Activated T-helper 2 cell treated with anti-CD3 and anti-CD28 coated beads, Interferon-gamma antibody, Interleukin-2, Interleukin-4, amounts not matched to agents 10 μg/mL and 5 μg/mL and 100 μg/mL, durations not matched to agents 14 hours and 24 hours and 36 hours (primary cell): ENCODE results near the gene RPS28. TPM values are rescaled to one million over a fixed set of nuclear protein-coding genes. Genes with fewer than 3 reads are reported as not detected.
"Not testable (repeated sequence)": the region's sequence is repeated elsewhere in the genome, so short reads cannot be mapped to it uniquely, and the experiment has no call there.

ENCODE experiments used
- DNase-seq: peaks from one replicate; pipeline ENCODE4 v3.0.0; 2021; ENCODE audit warnings: low spot score
- H3K27ac Mint-ChIP-seq: one replicate; pipeline ENCODE4 v1.8.0; 2021; ENCODE audit warnings: mixed read lengths
- H3K27me3 Mint-ChIP-seq: one replicate; pipeline ENCODE4 v1.8.0; 2021; ENCODE audit warnings: low read depth, mixed read lengths
- H3K36me3 Mint-ChIP-seq: one replicate; pipeline ENCODE4 v1.8.0; 2021; ENCODE audit warnings: low read depth, mixed read lengths
- H3K4me1 Mint-ChIP-seq: one replicate; pipeline ENCODE4 v1.8.0; 2021; ENCODE audit warnings: low read depth, mixed read lengths
- H3K4me3 Mint-ChIP-seq: one replicate; pipeline ENCODE4 v1.8.0; 2021; ENCODE audit warnings: low read depth, mild to moderate bottlenecking, moderate library complexity, mixed read lengths
- H3K9me3 Mint-ChIP-seq: one replicate; pipeline ENCODE4 v1.8.0; 2021; ENCODE audit warnings: mixed read lengths
- intact Hi-C: fragments of 100-400 bp; cut with micrococcal nuclease; formaldehyde crosslinking; loops from one replicate; pipeline ENCODE4 v1.15.1; 2023
- total RNA-seq: library from RNA; stranded (reverse); gene quantifications from 2 replicates; pipeline ENCODE4 v1.2.3, GENCODE V29; 2022

Gene RPS28
- total RNA-seq, 1 donor from 2014 or later, result 1,945 TPM

- peaks cover 19% of the 10 kb centered on the region for H3K4me1 Mint-ChIP-seq
- no peak for DNase-seq
- H3K36me3 Mint-ChIP-seq, result peaks cover 37% of the 10 kb centered on the region
These were observed 10.8 kb upstream of the RPS28 start for GRCh38 chr19:8310342-8311055.

GRCh38 chr19:8311461-8312260 is 9.6 kb upstream of the RPS28 start:
- no peak overlapping the region for H3K4me3 Mint-ChIP-seq
- peaks cover 14% of the 10 kb centered on the region for H3K4me1 Mint-ChIP-seq
- intact Hi-C loops, result no loop called here
- no peak for DNase-seq
- no peak overlapping the region for H3K27ac Mint-ChIP-seq
- no peaks in the 10 kb centered on the region for H3K27me3 Mint-ChIP-seq
- peaks cover 34% of the 10 kb centered on the region for H3K36me3 Mint-ChIP-seq
- no peaks in the 10 kb centered on the region for H3K9me3 Mint-ChIP-seq

More at GRCh38 chr19:8310342-8311055, 10.8 kb upstream of the RPS28 start:
- no peak overlapping the region for H3K4me3 Mint-ChIP-seq
- intact Hi-C loops, result no loop called here
- H3K27ac Mint-ChIP-seq, result no peak overlapping the region
- H3K27me3 Mint-ChIP-seq, result no peaks in the 10 kb centered on the region
- no peaks in the 10 kb centered on the region for H3K9me3 Mint-ChIP-seq

- H3K27me3 Mint-ChIP-seq, DNase-seq: not testable (repeated sequence)
- peaks cover 27% of the 10 kb centered on the region for H3K36me3 Mint-ChIP-seq
These were observed 6.2 kb upstream of the RPS28 start for GRCh38 chr19:8314981-8315640.

GRCh38 chr19:8316351-8317125 is 4.8 kb upstream of the RPS28 start:
- no peak overlapping the region for H3K4me3 Mint-ChIP-seq
- intact Hi-C loops, result no loop called here
- no peak for DNase-seq
- no peaks in the 10 kb centered on the region for H3K9me3 Mint-ChIP-seq
- H3K27ac Mint-ChIP-seq, result no peak overlapping the region
- peaks cover 7% of the 10 kb centered on the region for H3K4me1 Mint-ChIP-seq
- H3K27me3 Mint-ChIP-seq, result no peaks in the 10 kb centered on the region
- H3K36me3 Mint-ChIP-seq, result peaks cover 29% of the 10 kb centered on the region

More at GRCh38 chr19:8314981-8315640, 6.2 kb upstream of the RPS28 start:
- intact Hi-C loops, H3K27ac Mint-ChIP-seq, H3K4me3 Mint-ChIP-seq, H3K4me1 Mint-ChIP-seq, H3K9me3 Mint-ChIP-seq: not testable (repeated sequence)

GRCh38 chr19:8318835-8319234 is 2.5 kb upstream of the RPS28 start:
- Mint-ChIP-seq H3K4me1 (peaks cover 12% of the 10 kb centered on the region), H3K36me3 (peaks cover 52% of the 10 kb centered on the region), H3K4me3 (peak overlapping the region; percentile 17)
- H3K27me3 Mint-ChIP-seq, H3K27ac Mint-ChIP-seq, intact Hi-C loops, DNase-seq, H3K9me3 Mint-ChIP-seq: not testable (repeated sequence)

- Mint-ChIP-seq H3K9me3 (no peaks in the 10 kb centered on the region), H3K36me3 (peaks cover 53% of the 10 kb centered on the region), H3K4me3 (peak overlapping the region; percentile 99), H3K27me3 (no peaks in the 10 kb centered on the region), H3K4me1 (peaks cover 12% of the 10 kb centered on the region), H3K27ac (peak overlapping the region; percentile 98)
- no peak for DNase-seq
- intact Hi-C loops, result loop anchor here (5.0 kb wide), 1 partner anchor 313 kb away; the partner anchor contains the start of gene ELAVL1
These were observed 1.3 kb upstream of the RPS28 start for GRCh38 chr19:8319807-8320520.

- Mint-ChIP-seq H3K4me1 (peaks cover 12% of the 10 kb centered on the region), H3K4me3 (peak overlapping the region; percentile 99), H3K27me3 (no peaks in the 10 kb centered on the region), H3K27ac (peak overlapping the region; percentile 98), H3K36me3 (peaks cover 46% of the 10 kb centered on the region), H3K9me3 (no peaks in the 10 kb centered on the region)
- no peak for DNase-seq
- intact Hi-C loops, result loop anchor here (1.0 to 5.0 kb wide), 2 partner anchors 12 to 313 kb away; partner anchors contain the start of genes CD320 and ELAVL1
These were observed 681 bp upstream of the RPS28 start for GRCh38 chr19:8320564-8321066.

- peaks cover 44% of the 10 kb centered on the region for H3K36me3 Mint-ChIP-seq
- H3K27ac Mint-ChIP-seq, result peak overlapping the region; percentile 98
- no peak for DNase-seq
- peaks cover 12% of the 10 kb centered on the region for H3K4me1 Mint-ChIP-seq
- intact Hi-C loops, result loop anchor here (1.0 to 5.0 kb wide), 2 partner anchors 14 to 315 kb away; partner anchors contain the start of genes CD320 and ELAVL1
- peak overlapping the region; percentile 99 for H3K4me3 Mint-ChIP-seq
- H3K27me3 Mint-ChIP-seq, result peaks cover 5% of the 10 kb centered on the region
- H3K9me3 Mint-ChIP-seq, result no peaks in the 10 kb centered on the region
These were observed 816 bp downstream of the RPS28 start for GRCh38 chr19:8321986-8322637.

- intact Hi-C loops, result loop anchor here (5.0 kb wide), 1 partner anchor 315 kb away; the partner anchor contains the start of gene ELAVL1
- Mint-ChIP-seq H3K27me3 (peaks cover 5% of the 10 kb centered on the region), H3K9me3 (no peaks in the 10 kb centered on the region), H3K36me3 (peaks cover 39% of the 10 kb centered on the region), H3K27ac (peak overlapping the region; percentile 55), H3K4me3 (peak overlapping the region; percentile 99), H3K4me1 (peaks cover 12% of the 10 kb centered on the region)
- no peak for DNase-seq
These were observed 1.3 kb downstream of the RPS28 start for GRCh38 chr19:8322638-8322997.

GRCh38 chr19:8323781-8324185 is 2.5 kb downstream of the RPS28 start:
- Mint-ChIP-seq H3K36me3 (peaks cover 39% of the 10 kb centered on the region), H3K4me1 (peaks cover 12% of the 10 kb centered on the region), H3K4me3 (peak overlapping the region; percentile 17), H3K27ac (no peak overlapping the region), H3K27me3 (peaks cover 8% of the 10 kb centered on the region), H3K9me3 (no peaks in the 10 kb centered on the region)
- intact Hi-C loops, result loop anchor here (5.0 kb wide), 1 partner anchor 316 kb away; the partner anchor contains the start of gene ELAVL1
- no peak for DNase-seq
